Nephron progenitor cell (in vitro differentiated cells): ENCODE measurements around the gene ITPRID1.
"Not testable (repeated sequence)": the region's sequence is repeated elsewhere in the genome, so short reads cannot be mapped to it uniquely, and the experiment has no call there.

Source experiments
- DNase-seq: peaks from one replicate; pipeline ENCODE4 v3.0.0; 2021
- H3K27ac Mint-ChIP-seq: 2 replicates; pipeline ENCODE4 v1.8.0; 2021; ENCODE audit warnings: mild to moderate bottlenecking, moderate library complexity, mixed read lengths
- H3K27me3 Mint-ChIP-seq: 2 replicates; pipeline ENCODE4 v1.8.0; 2021; ENCODE audit warnings: mild to moderate bottlenecking, low read depth, mixed read lengths; ENCODE audit not compliant: poor library complexity
- H3K36me3 Mint-ChIP-seq: 2 replicates; pipeline ENCODE4 v1.8.0; 2021; ENCODE audit warnings: low read depth, mixed read lengths
- H3K4me1 Mint-ChIP-seq: 2 replicates; pipeline ENCODE4 v1.8.0; 2021; ENCODE audit warnings: mixed read lengths
- H3K4me3 Mint-ChIP-seq: 2 replicates; pipeline ENCODE4 v1.8.0; 2021; ENCODE audit warnings: mild to moderate bottlenecking, moderate library complexity, mixed read lengths
- H3K9me3 Mint-ChIP-seq: 2 replicates; pipeline ENCODE4 v1.8.0; 2021; ENCODE audit warnings: mild to moderate bottlenecking, moderate library complexity, mixed read lengths
- CTCF ChIP-seq: fragments of 200-600 bp; sonication (generic); IDR thresholded peaks from 2 replicates; pipeline ENCODE4 v1.5.0; 2021; ENCODE audit warnings: antibody characterized with exemption

ITPRID1 gene

GRCh38 chr7:31513790-31514189 lies at the start of gene ITPRID1:
ITPRID1 (plus strand) TSS chr7:31514090; CDS start chr7:31553025, 38,935 bp downstream.
- H3K9me3 Mint-ChIP-seq, result peaks cover 27% of the 10 kb centered on the region
- H3K27ac Mint-ChIP-seq, result no peak within 1 kb of the TSS
- TF ChIP-seq CTCF, result no peak
- DNase-seq, result no peak
- peaks cover under 1% of the 10 kb centered on the region for H3K27me3 Mint-ChIP-seq
- no peaks in the 10 kb centered on the region for H3K36me3 Mint-ChIP-seq
- no peak within 1 kb of the TSS for H3K4me3 Mint-ChIP-seq
- peaks cover 5% of the 10 kb centered on the region for H3K4me1 Mint-ChIP-seq

GRCh38 chr7:31464601-31465000 lies 49.3 kb upstream of the ITPRID1 start:
- no peak for DNase-seq
- TF ChIP-seq CTCF, result no peak
- Mint-ChIP-seq H3K4me1 (peaks cover 5% of the 10 kb centered on the region), H3K27ac (no peak overlapping the region), H3K9me3 (no peaks in the 10 kb centered on the region), H3K4me3 (no peak overlapping the region), H3K36me3 (no peaks in the 10 kb centered on the region), H3K27me3 (peaks cover 13% of the 10 kb centered on the region)

- Mint-ChIP-seq H3K4me1 (peaks cover 5% of the 10 kb centered on the region), H3K27me3 (peaks cover 12% of the 10 kb centered on the region), H3K27ac (no peak overlapping the region), H3K4me3 (no peak overlapping the region), H3K9me3 (no peaks in the 10 kb centered on the region), H3K36me3 (no peaks in the 10 kb centered on the region)
- TF ChIP-seq CTCF, result no peak
- no peak for DNase-seq
Observed at GRCh38 chr7:31465285-31465684, 48.6 kb upstream of the ITPRID1 start.

GRCh38 chr7:31466036-31466435 lies 47.9 kb upstream of the ITPRID1 start:
- H3K9me3 Mint-ChIP-seq, result no peaks in the 10 kb centered on the region
- no peak overlapping the region for H3K27ac Mint-ChIP-seq
- no peak for DNase-seq
- H3K4me3 Mint-ChIP-seq, result no peak overlapping the region
- peaks cover 12% of the 10 kb centered on the region for H3K27me3 Mint-ChIP-seq
- no peak for TF ChIP-seq CTCF
- H3K4me1 Mint-ChIP-seq, result peaks cover 10% of the 10 kb centered on the region
- H3K36me3 Mint-ChIP-seq, result no peaks in the 10 kb centered on the region

- H3K36me3 Mint-ChIP-seq, DNase-seq, H3K4me3 Mint-ChIP-seq, H3K9me3 Mint-ChIP-seq, H3K27me3 Mint-ChIP-seq, H3K27ac Mint-ChIP-seq: not testable (repeated sequence)
- peaks cover 21% of the 10 kb centered on the region for H3K4me1 Mint-ChIP-seq
Observed at GRCh38 chr7:31470883-31471282, 43.0 kb upstream of the ITPRID1 start.

GRCh38 chr7:31475368-31475767 lies 38.5 kb upstream of the ITPRID1 start:
- Mint-ChIP-seq H3K27me3 (peaks cover 10% of the 10 kb centered on the region), H3K9me3 (no peaks in the 10 kb centered on the region), H3K4me1 (peaks cover 33% of the 10 kb centered on the region), H3K27ac (no peak overlapping the region), H3K4me3 (no peak overlapping the region), H3K36me3 (no peaks in the 10 kb centered on the region)
- DNase-seq, result no peak
- no peak for TF ChIP-seq CTCF
